HepG2 (cell line): ENCODE measurements around the gene MAP3K2. TPM values are rescaled to one million over a fixed set of nuclear protein-coding genes. Genes with fewer than 3 reads are reported as not detected.
A peak's percentile ranks its signal among the peaks of the same experiment; 100 is the strongest.

Experiments
- ARID2 ChIP-seq: sonication (generic); formaldehyde crosslinking; IDR thresholded peaks from 2 replicates; pipeline ENCODE4 v1.8.1; 2022; ENCODE audit warnings: mild to moderate bottlenecking, missing genetic modification reagents, borderline replicate concordance
- CC2D1A ChIP-seq: sonication (generic); formaldehyde crosslinking; IDR thresholded peaks from 2 replicates; pipeline ENCODE4 v1.8.1; 2023; ENCODE audit warnings: mild to moderate bottlenecking, missing genetic modification reagents
- DR1 ChIP-seq: sonication (generic); formaldehyde crosslinking; IDR thresholded peaks from 2 replicates; pipeline ENCODE4 v1.8.0; 2021; ENCODE audit warnings: mild to moderate bottlenecking, missing genetic modification reagents, inconsistent platforms
- EED ChIP-seq: sonication (generic); formaldehyde crosslinking; IDR thresholded peaks from 2 replicates; pipeline ENCODE4 v1.5.0; 2020; ENCODE audit warnings: mild to moderate bottlenecking, missing genetic modification reagents
- FOXA1 ChIP-seq, 2 experiments: fragments of 450-650 bp in 1 of 2; sonication (generic) in 1 of 2; formaldehyde crosslinking in 1 of 2; IDR thresholded peaks; 2 replicates each; pipeline versions ENCODE4 v1.4.0 to v1.6.1; 2016 to 2020; ENCODE audit warnings: missing genetic modification reagents in 1 of 2
- NCOA5 ChIP-seq: sonication (generic); formaldehyde crosslinking; IDR thresholded peaks from 2 replicates; pipeline ENCODE4 v1.4.0; 2020; ENCODE audit warnings: missing genetic modification reagents
- POLR2G ChIP-seq: fragments of 200-400 bp; formaldehyde crosslinking; IDR thresholded peaks from 2 replicates; pipeline ENCODE4 v1.6.1; 2018; ENCODE audit warnings: mild to moderate bottlenecking, low read depth, low read length, moderate library complexity
- RXRA ChIP-seq: sonication (generic); formaldehyde crosslinking; IDR thresholded peaks from 2 replicates; pipeline ENCODE4 v1.5.1; 2020; ENCODE audit warnings: missing genetic modification reagents
- SNAPC2 ChIP-seq: sonication (generic); formaldehyde crosslinking; IDR thresholded peaks from 2 replicates; pipeline ENCODE4 v1.8.1; 2022; ENCODE audit warnings: mild to moderate bottlenecking, missing genetic modification reagents
- SP2 ChIP-seq: sonication (generic); formaldehyde crosslinking; IDR thresholded peaks from 2 replicates; pipeline ENCODE4 v1.5.1; 2020; ENCODE audit warnings: mild to moderate bottlenecking, missing genetic modification reagents
- TAF15 ChIP-seq: fragments of 200-400 bp; formaldehyde crosslinking; IDR thresholded peaks from one replicate; pipeline ENCODE4 v1.6.1; 2018; ENCODE audit warnings: mild to moderate bottlenecking, low read depth, low read length; ENCODE audit not compliant: poor library complexity, severe bottlenecking
- TGIF2 ChIP-seq: IDR thresholded peaks from 2 replicates; pipeline ENCODE4 v1.6.1; 2016; ENCODE audit warnings: control low read depth, missing compliant biosample characterization
- ZC3H13 ChIP-seq: sonication (generic); formaldehyde crosslinking; IDR thresholded peaks from 2 replicates; pipeline ENCODE4 v1.8.1; 2023; ENCODE audit warnings: mild to moderate bottlenecking, missing genetic modification reagents, moderate library complexity
- ZFAT ChIP-seq: sonication (generic); formaldehyde crosslinking; conservative IDR thresholded peaks from 2 replicates; pipeline ENCODE4 v1.8.1; 2023; ENCODE audit warnings: missing genetic modification reagents, inconsistent platforms
- ZNF3 ChIP-seq: IDR thresholded peaks from 2 replicates; pipeline ENCODE4 v1.7.0; 2017; ENCODE audit warnings: inconsistent platforms
- ZNF383 ChIP-seq: sonication (generic); formaldehyde crosslinking; IDR thresholded peaks from 2 replicates; pipeline ENCODE4 v1.4.0; 2020; ENCODE audit warnings: missing genetic modification reagents, mild to moderate bottlenecking, borderline replicate concordance
- ZNF556 ChIP-seq: sonication (generic); formaldehyde crosslinking; IDR thresholded peaks from 2 replicates; pipeline ENCODE4 v1.4.0; 2020; ENCODE audit warnings: mild to moderate bottlenecking, missing genetic modification reagents, borderline replicate concordance
- ZNF598 ChIP-seq: sonication (generic); formaldehyde crosslinking; IDR thresholded peaks from 2 replicates; pipeline ENCODE4 v1.5.1; 2020; ENCODE audit warnings: mild to moderate bottlenecking, missing genetic modification reagents, borderline replicate concordance
- ZNF883 ChIP-seq: sonication (generic); formaldehyde crosslinking; IDR thresholded peaks from 2 replicates; pipeline ENCODE4 v1.5.1; 2020; ENCODE audit warnings: mild to moderate bottlenecking, missing genetic modification reagents; ENCODE audit errors: not compliant biosample characterization
- polyA plus RNA-seq, 8 experiments: library from polyadenylated mRNA; depleted of rRNA in 3 of 8; stranded (reverse) in 7 of 8; unstranded in 1 of 8; fragments of >200 nt; fragmentation: Illumina TruSeq in 4 of 8; extraction: Trizol in 4 of 8; gene quantifications; 2 replicates each; pipeline versions ENCODE4 v1.2.1 to v1.2.3, GENCODE V29; 2011 to 2016; ENCODE audit warnings: low read depth in 4 of 8, missing spikeins in 1 of 8, mixed read lengths in 1 of 8; ENCODE audit not compliant: insufficient read depth in 1 of 8
- total RNA-seq, 5 experiments: library from RNA; depleted of rRNA; stranded (reverse); fragments of >200 nt; fragmentation: Illumina TruSeq; extraction: Trizol; gene quantifications; 2 replicates each; pipeline ENCODE4 v1.2.3, GENCODE V29; 2016; ENCODE audit warnings: low read depth in 1 of 5
- TF ChIP-seq, protein P1 (sequence below): IDR thresholded peaks from 2 replicates; pipeline ENCODE4 v1.6.1; 2016; ENCODE audit warnings: mild to moderate bottlenecking
- TF ChIP-seq, protein P2 (sequence below): sonication (generic); formaldehyde crosslinking; IDR thresholded peaks from 2 replicates; pipeline ENCODE4 v1.4.0; 2020; ENCODE audit warnings: missing genetic modification reagents
- TF ChIP-seq, protein P3 (sequence below): sonication (generic); formaldehyde crosslinking; IDR thresholded peaks from 2 replicates; pipeline ENCODE4 v1.5.1; 2020; ENCODE audit warnings: missing genetic modification reagents, mild to moderate bottlenecking, borderline replicate concordance
- TF ChIP-seq, protein P4 (sequence below): sonication (generic); formaldehyde crosslinking; IDR thresholded peaks from 2 replicates; pipeline ENCODE4 v1.8.0; 2022; ENCODE audit warnings: mild to moderate bottlenecking, missing genetic modification reagents, moderate library complexity

Gene MAP3K2
- total and polyA plus RNA-seq, 2 of the 13 experiments (the other 11 are each of a cell fraction or from before 2014, with no cell fraction given) = 12.2 to 37.2 TPM

DNA sequence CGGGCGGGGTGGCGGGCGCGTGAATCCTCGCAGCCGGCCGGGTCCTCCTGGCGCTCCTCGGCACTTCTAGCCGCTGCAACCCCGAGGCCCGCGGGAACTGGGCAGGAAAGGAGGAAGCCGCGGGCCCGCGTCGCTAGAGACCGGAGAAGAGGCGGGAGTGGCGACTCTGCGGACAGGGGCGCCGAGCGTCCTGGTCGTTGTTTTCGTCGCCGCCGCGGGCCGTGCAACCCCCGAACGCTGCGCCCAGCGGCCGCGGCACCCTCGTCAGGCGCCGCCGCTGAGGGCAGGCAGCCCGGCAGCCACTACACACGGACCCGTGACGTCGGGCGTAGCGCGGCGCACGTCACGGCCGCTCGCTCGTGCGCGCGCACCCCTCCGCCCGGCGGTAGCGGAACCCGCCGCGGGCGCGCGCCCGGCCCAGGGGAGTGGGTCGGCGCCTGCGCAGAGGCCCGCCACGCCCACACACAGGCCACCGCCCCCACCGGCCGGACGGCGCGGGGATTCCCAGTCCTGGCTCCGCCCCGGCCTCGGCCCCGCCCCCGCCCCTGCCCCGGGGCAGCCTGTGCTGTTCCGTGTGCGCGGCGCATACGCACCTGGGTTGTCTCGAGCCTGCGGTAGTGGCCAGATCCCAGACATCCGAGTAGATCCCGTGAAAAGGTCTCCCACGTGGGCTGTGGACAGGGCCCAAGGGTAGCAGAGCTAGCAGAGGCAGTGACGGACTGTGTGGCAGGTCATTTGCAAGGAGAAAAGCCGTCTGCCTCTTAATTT, at the start of gene MAP3K2 (continued):
- TF ChIP-seq EED (CRISPR knock-in tag) (peak; percentile 79; the same call in 1 of the 2 replicates), NCOA5 (CRISPR knock-in tag) (no peak), CC2D1A (CRISPR knock-in tag) (no peak), ZC3H13 (CRISPR knock-in tag) (peak; percentile 67; the same call in 1 of the 2 replicates), ZNF883 (peak; percentile 74), SP2 (CRISPR knock-in tag) (no peak), ZFAT (CRISPR knock-in tag) (0 out of 2 replicates have a peak, but pooled peaks have one; percentile 26), ARID2 (CRISPR knock-in tag) (no peak), RXRA (CRISPR knock-in tag) (peak; percentile 8), TGIF2 (peak; percentile 60; the same call in 1 of the 2 replicates), ZNF598 (CRISPR knock-in tag) (peak; percentile 33; the same call in 1 of the 2 replicates), ZNF3 (CRISPR knock-in tag) (0 out of 2 replicates have a peak, but pooled peaks have one; percentile 30), ZNF556 (CRISPR knock-in tag) (peak; percentile 13; the same call in 1 of the 2 replicates), DR1 (CRISPR knock-in tag) (peak; percentile 62; the same call in 1 of the 2 replicates), SNAPC2 (0 out of 2 replicates have a peak, but pooled peaks have one; percentile 69), ZNF383 (CRISPR knock-in tag) (0 out of 2 replicates have a peak, but pooled peaks have one; percentile 29), FOXA1 (IDR thresholded peaks at IDR 0.05) (no peak), FOXA1 (CRISPR knock-in tag; IDR thresholded peaks at IDR 0.05) (0 out of 2 replicates have a peak, but pooled peaks have one; percentile 24), TAF15 (no peak), POLR2G (peak; percentile 93)
- TF ChIP-seq, protein P1, sequence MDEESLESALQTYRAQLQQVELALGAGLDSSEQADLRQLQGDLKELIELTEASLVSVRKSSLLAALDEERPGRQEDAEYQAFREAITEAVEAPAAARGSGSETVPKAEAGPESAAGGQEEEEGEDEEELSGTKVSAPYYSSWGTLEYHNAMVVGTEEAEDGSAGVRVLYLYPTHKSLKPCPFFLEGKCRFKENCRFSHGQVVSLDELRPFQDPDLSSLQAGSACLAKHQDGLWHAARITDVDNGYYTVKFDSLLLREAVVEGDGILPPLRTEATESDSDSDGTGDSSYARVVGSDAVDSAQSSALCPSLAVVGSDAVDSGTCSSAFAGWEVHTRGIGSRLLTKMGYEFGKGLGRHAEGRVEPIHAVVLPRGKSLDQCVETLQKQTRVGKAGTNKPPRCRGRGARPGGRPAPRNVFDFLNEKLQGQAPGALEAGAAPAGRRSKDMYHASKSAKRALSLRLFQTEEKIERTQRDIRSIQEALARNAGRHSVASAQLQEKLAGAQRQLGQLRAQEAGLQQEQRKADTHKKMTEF (CRISPR knock-in tag) = peak; percentile 82; the same call in 1 of the 2 replicates
- TF ChIP-seq, protein P2, sequence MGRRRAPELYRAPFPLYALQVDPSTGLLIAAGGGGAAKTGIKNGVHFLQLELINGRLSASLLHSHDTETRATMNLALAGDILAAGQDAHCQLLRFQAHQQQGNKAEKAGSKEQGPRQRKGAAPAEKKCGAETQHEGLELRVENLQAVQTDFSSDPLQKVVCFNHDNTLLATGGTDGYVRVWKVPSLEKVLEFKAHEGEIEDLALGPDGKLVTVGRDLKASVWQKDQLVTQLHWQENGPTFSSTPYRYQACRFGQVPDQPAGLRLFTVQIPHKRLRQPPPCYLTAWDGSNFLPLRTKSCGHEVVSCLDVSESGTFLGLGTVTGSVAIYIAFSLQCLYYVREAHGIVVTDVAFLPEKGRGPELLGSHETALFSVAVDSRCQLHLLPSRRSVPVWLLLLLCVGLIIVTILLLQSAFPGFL = peak; percentile 32; the same call in 1 of the 2 replicates
- TF ChIP-seq, protein P3, sequence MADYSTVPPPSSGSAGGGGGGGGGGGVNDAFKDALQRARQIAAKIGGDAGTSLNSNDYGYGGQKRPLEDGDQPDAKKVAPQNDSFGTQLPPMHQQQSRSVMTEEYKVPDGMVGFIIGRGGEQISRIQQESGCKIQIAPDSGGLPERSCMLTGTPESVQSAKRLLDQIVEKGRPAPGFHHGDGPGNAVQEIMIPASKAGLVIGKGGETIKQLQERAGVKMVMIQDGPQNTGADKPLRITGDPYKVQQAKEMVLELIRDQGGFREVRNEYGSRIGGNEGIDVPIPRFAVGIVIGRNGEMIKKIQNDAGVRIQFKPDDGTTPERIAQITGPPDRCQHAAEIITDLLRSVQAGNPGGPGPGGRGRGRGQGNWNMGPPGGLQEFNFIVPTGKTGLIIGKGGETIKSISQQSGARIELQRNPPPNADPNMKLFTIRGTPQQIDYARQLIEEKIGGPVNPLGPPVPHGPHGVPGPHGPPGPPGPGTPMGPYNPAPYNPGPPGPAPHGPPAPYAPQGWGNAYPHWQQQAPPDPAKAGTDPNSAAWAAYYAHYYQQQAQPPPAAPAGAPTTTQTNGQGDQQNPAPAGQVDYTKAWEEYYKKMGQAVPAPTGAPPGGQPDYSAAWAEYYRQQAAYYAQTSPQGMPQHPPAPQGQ = no peak
- TF ChIP-seq, protein P4, sequence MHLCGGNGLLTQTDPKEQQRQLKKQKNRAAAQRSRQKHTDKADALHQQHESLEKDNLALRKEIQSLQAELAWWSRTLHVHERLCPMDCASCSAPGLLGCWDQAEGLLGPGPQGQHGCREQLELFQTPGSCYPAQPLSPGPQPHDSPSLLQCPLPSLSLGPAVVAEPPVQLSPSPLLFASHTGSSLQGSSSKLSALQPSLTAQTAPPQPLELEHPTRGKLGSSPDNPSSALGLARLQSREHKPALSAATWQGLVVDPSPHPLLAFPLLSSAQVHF (CRISPR knock-in tag) = no peak
